SK-N-SH treated with all-trans-retinoic acid at 6 μM for 48 hours (cell line): Measurements from ENCODE around the gene ABCC4.

ENCODE experiments used
- ATAC-seq: fragments of 200-7000 bp; cut with Tn5 transposase; 3 replicates; pipeline ENCODE4 v1.9.1; 2020; ENCODE audit warnings: mild to moderate bottlenecking, moderate library complexity
- ARNTL ChIP-seq: fragments of 450-650 bp; formaldehyde crosslinking; IDR thresholded peaks from 2 replicates; pipeline ENCODE4 v1.5.0; 2020; ENCODE audit warnings: low read depth, mild to moderate bottlenecking, moderate library complexity, borderline replicate concordance
- BACH2 ChIP-seq: fragments of 250-450 bp; sonication (Bioruptor Pico); IDR thresholded peaks from 2 replicates; pipeline ENCODE4 v1.9.0; 2021; ENCODE audit warnings: mild to moderate bottlenecking, borderline replicate concordance
- CSDC2 ChIP-seq: fragments of 250-450 bp; sonication (Bioruptor Pico); IDR thresholded peaks from 2 replicates; pipeline ENCODE4 v1.5.0; 2020; ENCODE audit warnings: mild to moderate bottlenecking, moderate library complexity
- ESRRG ChIP-seq: fragments of 250-450 bp; sonication (Bioruptor Pico); IDR thresholded peaks from 2 replicates; pipeline ENCODE4 v1.6.1; 2021; ENCODE audit warnings: mild to moderate bottlenecking
- GLIS3 ChIP-seq: fragments of 250-450 bp; sonication (Bioruptor Pico); IDR thresholded peaks from 2 replicates; pipeline ENCODE4 v1.5.0; 2020; ENCODE audit warnings: mild to moderate bottlenecking, moderate library complexity
- ISL1 ChIP-seq: fragments of 250-450 bp; sonication (Bioruptor Pico); IDR thresholded peaks from 2 replicates; pipeline ENCODE4 v2.1.2; 2022; ENCODE audit warnings: mild to moderate bottlenecking, moderate library complexity
- OSR1 ChIP-seq: fragments of 250-450 bp; sonication (Bioruptor Pico); IDR thresholded peaks from 2 replicates; pipeline ENCODE4 v1.8.0; 2022; ENCODE audit warnings: moderate library complexity, mild to moderate bottlenecking, inconsistent platforms
- PPARA ChIP-seq: fragments of 250-450 bp; sonication (Bioruptor Pico); IDR thresholded peaks from 2 replicates; pipeline ENCODE4 v1.5.0; 2020; ENCODE audit warnings: mild to moderate bottlenecking, borderline replicate concordance
- SNAI2 ChIP-seq: fragments of 250-450 bp; sonication (Bioruptor Pico); IDR thresholded peaks from 2 replicates; pipeline ENCODE4 v1.5.0; 2020; ENCODE audit warnings: mild to moderate bottlenecking, moderate library complexity
- ZC3H10 ChIP-seq: fragments of 250-450 bp; sonication (Bioruptor Pico); IDR thresholded peaks from 2 replicates; pipeline ENCODE4 v1.5.1; 2021; ENCODE audit warnings: mild to moderate bottlenecking, moderate library complexity
- ZFP3 ChIP-seq: fragments of 250-450 bp; sonication (Bioruptor Pico); IDR thresholded peaks from 2 replicates; pipeline ENCODE4 v1.5.0; 2020; ENCODE audit warnings: mild to moderate bottlenecking, moderate library complexity
- ZFP30 ChIP-seq: fragments of 450-650 bp; formaldehyde crosslinking; IDR thresholded peaks from 2 replicates; pipeline ENCODE4 v1.5.0; 2022; ENCODE audit warnings: mild to moderate bottlenecking, moderate library complexity
- ZNF70 ChIP-seq: fragments of 450-650 bp; formaldehyde crosslinking; IDR thresholded peaks from 2 replicates; pipeline ENCODE4 v1.5.0; 2020; ENCODE audit warnings: mild to moderate bottlenecking, moderate library complexity
- ZNF8 ChIP-seq: fragments of 450-650 bp; formaldehyde crosslinking; IDR thresholded peaks from 2 replicates; pipeline ENCODE4 v1.5.0; 2020; ENCODE audit warnings: mild to moderate bottlenecking, moderate library complexity
- TF ChIP-seq, protein P1 (sequence below): fragments of 250-450 bp; sonication (Bioruptor Pico); IDR thresholded peaks from 2 replicates; pipeline ENCODE4 v1.8.0; 2021; ENCODE audit warnings: low read depth, mild to moderate bottlenecking, moderate library complexity, borderline replicate concordance
- TF ChIP-seq, protein P2 (sequence below): fragments of 250-450 bp; sonication (Bioruptor Pico); IDR thresholded peaks from 2 replicates; pipeline ENCODE4 v1.5.0; 2020; ENCODE audit warnings: mild to moderate bottlenecking, moderate library complexity
- TF ChIP-seq, protein P3 (sequence below): fragments of 250-450 bp; sonication (Bioruptor Pico); IDR thresholded peaks from 2 replicates; pipeline ENCODE4 v1.5.1; 2020; ENCODE audit warnings: low read depth, mild to moderate bottlenecking, moderate library complexity
- TF ChIP-seq, protein P4 (sequence below): fragments of 250-450 bp; sonication (Bioruptor Pico); IDR thresholded peaks from 2 replicates; pipeline ENCODE4 v1.5.1; 2021; ENCODE audit warnings: mild to moderate bottlenecking, moderate library complexity
- TF ChIP-seq, protein P5 (sequence below): fragments of 250-450 bp; sonication (Bioruptor Pico); IDR thresholded peaks from 2 replicates; pipeline ENCODE4 v1.8.0; 2020; ENCODE audit warnings: mild to moderate bottlenecking, moderate library complexity, borderline replicate concordance

Gene ABCC4

DNA sequence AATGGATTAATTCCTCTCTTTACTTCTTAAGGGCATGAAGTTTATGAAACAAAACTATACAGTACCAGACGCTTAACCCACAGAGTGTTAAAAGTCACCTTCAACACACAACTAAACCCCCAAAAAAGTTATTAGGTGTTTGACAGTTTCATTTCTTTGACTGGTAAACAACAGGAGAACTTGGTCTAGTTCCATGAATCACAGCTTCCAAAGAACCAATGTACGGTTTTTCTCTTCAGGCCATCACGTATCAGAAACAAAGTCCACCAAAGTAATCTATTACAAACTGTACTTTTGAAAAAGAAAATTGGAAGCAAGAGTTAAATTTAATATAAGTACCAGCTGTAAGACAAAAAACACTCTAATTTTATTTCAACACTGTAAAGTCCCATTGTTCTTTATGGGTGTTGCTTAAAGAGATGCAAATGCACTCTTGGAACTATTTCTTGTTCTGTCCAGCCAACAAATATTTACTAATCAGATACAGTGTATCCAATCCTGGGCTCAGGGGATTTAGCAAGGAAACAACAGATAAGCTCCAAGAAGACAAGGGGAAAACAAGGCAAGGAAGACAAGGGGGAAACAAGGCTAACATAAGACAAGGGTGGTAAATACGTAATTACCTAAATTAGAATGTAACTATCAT is 149.2 kb downstream of the ABCC4 start:
- ATAC-seq: no peak
- no peak for TF ChIP-seq ISL1 (CRISPR knock-in tag)
- TF ChIP-seq, protein P1, sequence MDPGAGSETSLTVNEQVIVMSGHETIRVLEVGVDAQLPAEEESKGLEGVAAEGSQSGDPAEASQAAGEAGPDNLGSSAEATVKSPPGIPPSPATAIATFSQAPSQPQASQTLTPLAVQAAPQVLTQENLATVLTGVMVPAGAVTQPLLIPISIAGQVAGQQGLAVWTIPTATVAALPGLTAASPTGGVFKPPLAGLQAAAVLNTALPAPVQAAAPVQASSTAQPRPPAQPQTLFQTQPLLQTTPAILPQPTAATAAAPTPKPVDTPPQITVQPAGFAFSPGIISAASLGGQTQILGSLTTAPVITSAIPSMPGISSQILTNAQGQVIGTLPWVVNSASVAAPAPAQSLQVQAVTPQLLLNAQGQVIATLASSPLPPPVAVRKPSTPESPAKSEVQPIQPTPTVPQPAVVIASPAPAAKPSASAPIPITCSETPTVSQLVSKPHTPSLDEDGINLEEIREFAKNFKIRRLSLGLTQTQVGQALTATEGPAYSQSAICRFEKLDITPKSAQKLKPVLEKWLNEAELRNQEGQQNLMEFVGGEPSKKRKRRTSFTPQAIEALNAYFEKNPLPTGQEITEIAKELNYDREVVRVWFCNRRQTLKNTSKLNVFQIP (CRISPR knock-in tag): no peak
- TF ChIP-seq ZNF8 (CRISPR knock-in tag): no peak
- TF ChIP-seq, all 23 proteins: peak for 0

DNA sequence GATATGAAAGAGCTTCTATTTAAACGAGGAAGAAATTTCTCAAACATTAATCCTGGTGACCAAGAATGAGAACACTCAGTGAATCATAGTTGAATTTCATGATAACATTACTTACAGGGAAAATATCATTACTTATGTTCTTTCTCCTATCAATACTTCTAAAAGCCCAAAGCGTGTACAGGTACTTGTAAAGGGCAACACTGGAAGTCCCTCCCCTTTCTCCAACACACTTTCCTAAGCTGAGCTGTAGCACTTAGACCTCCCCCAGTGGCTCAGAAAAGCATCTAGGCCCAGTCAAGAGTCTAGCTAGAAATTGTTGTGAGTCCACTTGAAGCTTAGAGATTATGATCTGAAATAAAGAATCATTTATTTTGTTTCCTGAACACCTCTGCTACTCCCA is 150.7 kb downstream of the ABCC4 start:
- TF ChIP-seq OSR1 (no peak), ARNTL (CRISPR knock-in tag) (no peak), BACH2 (no peak), SNAI2 (CRISPR knock-in tag) (no peak)
- TF ChIP-seq, protein P2, sequence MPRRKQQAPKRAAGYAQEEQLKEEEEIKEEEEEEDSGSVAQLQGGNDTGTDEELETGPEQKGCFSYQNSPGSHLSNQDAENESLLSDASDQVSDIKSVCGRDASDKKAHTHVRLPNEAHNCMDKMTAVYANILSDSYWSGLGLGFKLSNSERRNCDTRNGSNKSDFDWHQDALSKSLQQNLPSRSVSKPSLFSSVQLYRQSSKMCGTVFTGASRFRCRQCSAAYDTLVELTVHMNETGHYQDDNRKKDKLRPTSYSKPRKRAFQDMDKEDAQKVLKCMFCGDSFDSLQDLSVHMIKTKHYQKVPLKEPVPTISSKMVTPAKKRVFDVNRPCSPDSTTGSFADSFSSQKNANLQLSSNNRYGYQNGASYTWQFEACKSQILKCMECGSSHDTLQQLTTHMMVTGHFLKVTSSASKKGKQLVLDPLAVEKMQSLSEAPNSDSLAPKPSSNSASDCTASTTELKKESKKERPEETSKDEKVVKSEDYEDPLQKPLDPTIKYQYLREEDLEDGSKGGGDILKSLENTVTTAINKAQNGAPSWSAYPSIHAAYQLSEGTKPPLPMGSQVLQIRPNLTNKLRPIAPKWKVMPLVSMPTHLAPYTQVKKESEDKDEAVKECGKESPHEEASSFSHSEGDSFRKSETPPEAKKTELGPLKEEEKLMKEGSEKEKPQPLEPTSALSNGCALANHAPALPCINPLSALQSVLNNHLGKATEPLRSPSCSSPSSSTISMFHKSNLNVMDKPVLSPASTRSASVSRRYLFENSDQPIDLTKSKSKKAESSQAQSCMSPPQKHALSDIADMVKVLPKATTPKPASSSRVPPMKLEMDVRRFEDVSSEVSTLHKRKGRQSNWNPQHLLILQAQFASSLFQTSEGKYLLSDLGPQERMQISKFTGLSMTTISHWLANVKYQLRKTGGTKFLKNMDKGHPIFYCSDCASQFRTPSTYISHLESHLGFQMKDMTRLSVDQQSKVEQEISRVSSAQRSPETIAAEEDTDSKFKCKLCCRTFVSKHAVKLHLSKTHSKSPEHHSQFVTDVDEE: no peak
- TF ChIP-seq, protein P3, sequence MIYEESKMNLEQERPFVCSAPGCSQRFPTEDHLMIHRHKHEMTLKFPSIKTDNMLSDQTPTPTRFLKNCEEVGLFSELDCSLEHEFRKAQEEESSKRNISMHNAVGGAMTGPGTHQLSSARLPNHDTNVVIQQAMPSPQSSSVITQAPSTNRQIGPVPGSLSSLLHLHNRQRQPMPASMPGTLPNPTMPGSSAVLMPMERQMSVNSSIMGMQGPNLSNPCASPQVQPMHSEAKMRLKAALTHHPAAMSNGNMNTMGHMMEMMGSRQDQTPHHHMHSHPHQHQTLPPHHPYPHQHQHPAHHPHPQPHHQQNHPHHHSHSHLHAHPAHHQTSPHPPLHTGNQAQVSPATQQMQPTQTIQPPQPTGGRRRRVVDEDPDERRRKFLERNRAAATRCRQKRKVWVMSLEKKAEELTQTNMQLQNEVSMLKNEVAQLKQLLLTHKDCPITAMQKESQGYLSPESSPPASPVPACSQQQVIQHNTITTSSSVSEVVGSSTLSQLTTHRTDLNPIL (CRISPR knock-in tag): no peak
- ATAC-seq: no peak

DNA sequence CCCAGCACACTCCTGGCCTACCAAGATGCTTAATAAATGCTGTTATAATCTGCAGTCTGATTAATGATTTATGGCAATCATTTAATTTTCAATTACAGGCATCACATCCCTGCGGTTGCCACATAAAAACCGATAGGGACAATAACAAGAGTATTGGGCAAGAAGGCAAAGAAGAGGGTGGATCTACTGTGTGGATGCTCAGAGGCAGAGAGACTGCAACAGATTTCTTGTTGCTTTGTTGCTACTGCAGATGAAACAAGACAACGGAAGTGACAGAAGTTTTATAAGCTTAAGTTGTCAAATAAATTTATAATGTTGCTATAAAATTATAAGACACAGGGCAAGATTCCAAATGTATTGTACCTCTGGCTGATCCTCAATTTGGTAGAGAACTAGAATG is 154.8 kb downstream of the ABCC4 start:
- TF ChIP-seq ZFP30 (CRISPR knock-in tag) (no peak), OSR1 (no peak)
- no peak for ATAC-seq

DNA sequence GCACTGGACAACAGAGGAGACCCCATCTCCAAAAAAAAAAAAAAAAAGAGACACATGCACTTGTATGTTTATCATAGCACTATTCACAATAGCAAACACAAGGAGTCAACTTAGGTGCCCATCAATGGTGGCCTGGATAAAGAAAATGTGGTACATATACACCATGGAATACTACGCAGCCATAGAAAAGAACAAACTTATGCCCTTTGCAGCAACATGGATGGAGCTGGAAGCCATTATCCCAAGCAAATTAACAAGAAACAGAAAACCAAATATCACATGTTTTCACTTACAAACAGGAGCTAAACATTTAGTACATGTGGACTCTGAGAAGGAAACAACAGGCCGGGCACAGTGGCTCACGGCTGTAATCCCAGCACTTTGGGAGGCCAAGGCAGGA is 155.7 kb downstream of the ABCC4 start:
- ATAC-seq: no peak
- TF ChIP-seq CSDC2: no peak
- no peak for TF ChIP-seq ARNTL (CRISPR knock-in tag)
- TF ChIP-seq BACH2: no peak
- TF ChIP-seq, protein P2: no peak
- no peak for TF ChIP-seq ZNF70 (CRISPR knock-in tag)
- TF ChIP-seq, protein P4, sequence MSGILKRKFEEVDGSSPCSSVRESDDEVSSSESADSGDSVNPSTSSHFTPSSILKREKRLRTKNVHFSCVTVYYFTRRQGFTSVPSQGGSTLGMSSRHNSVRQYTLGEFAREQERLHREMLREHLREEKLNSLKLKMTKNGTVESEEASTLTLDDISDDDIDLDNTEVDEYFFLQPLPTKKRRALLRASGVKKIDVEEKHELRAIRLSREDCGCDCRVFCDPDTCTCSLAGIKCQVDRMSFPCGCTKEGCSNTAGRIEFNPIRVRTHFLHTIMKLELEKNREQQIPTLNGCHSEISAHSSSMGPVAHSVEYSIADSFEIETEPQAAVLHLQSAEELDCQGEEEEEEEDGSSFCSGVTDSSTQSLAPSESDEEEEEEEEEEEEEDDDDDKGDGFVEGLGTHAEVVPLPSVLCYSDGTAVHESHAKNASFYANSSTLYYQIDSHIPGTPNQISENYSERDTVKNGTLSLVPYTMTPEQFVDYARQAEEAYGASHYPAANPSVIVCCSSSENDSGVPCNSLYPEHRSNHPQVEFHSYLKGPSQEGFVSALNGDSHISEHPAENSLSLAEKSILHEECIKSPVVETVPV (CRISPR knock-in tag): no peak
- no peak for TF ChIP-seq ZNF8 (CRISPR knock-in tag)
- TF ChIP-seq ESRRG: no peak
- TF ChIP-seq, protein P3 (CRISPR knock-in tag): no peak
- no peak for TF ChIP-seq ZFP3 (CRISPR knock-in tag)
- TF ChIP-seq, protein P5, sequence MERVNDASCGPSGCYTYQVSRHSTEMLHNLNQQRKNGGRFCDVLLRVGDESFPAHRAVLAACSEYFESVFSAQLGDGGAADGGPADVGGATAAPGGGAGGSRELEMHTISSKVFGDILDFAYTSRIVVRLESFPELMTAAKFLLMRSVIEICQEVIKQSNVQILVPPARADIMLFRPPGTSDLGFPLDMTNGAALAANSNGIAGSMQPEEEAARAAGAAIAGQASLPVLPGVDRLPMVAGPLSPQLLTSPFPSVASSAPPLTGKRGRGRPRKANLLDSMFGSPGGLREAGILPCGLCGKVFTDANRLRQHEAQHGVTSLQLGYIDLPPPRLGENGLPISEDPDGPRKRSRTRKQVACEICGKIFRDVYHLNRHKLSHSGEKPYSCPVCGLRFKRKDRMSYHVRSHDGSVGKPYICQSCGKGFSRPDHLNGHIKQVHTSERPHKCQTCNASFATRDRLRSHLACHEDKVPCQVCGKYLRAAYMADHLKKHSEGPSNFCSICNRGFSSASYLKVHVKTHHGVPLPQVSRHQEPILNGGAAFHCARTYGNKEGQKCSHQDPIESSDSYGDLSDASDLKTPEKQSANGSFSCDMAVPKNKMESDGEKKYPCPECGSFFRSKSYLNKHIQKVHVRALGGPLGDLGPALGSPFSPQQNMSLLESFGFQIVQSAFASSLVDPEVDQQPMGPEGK (CRISPR knock-in tag): no peak
- no peak for TF ChIP-seq PPARA
- no peak for TF ChIP-seq ZC3H10 (CRISPR knock-in tag)
- TF ChIP-seq GLIS3 (CRISPR knock-in tag): no peak
- TF ChIP-seq OSR1: no peak
- TF ChIP-seq, protein P1 (CRISPR knock-in tag): no peak
